ENCODE results near the gene TOR4A. TPM values are rescaled to one million over a fixed set of nuclear protein-coding genes. Genes with fewer than 3 reads are reported as not detected.

The TOR4A gene
- 38.1 and 52.4 TPM in 2 replicates for total RNA-seq

GRCh38 chr9:137277329-137278041 is at the start of gene TOR4A:
Gene TOR4A (plus strand): TSS chr9:137277726. CDS start chr9:137278690, 964 bp downstream.

GRCh38 chr9:137230705-137231371 is 46.7 kb upstream of the TOR4A start, which contains the start of gene SLC34A3:
Gene SLC34A3 (plus strand): TSS chr9:137230901. CDS start chr9:137231703, 802 bp downstream.

GRCh38 chr9:137240841-137241489 is 36.6 kb upstream of the TOR4A start, which contains the start of gene TUBB4B:
Gene TUBB4B (plus strand): TSS chr9:137241287. CDS start chr9:137241361, 74 bp downstream.

GRCh38 chr9:137251194-137251461 is 26.4 kb upstream of the TOR4A start, which contains the start of gene STPG3:
Gene STPG3 (plus strand): TSS chr9:137251286. CDS start chr9:137251287, 1 bp downstream.

GRCh38 chr9:137254624-137255447 is 22.7 kb upstream of the TOR4A start, which contains the start of gene NELFB:
Gene NELFB (plus strand): TSS chr9:137255327.

GRCh38 chr9:137302118-137302448 is 24.6 kb downstream of the TOR4A start, which contains the start of gene NRARP:
Gene NRARP (minus strand): TSS chr9:137302271. CDS start chr9:137301928, 343 bp downstream.

Other genes starting within 250 kb of the TOR4A start
- gene ABCA2, start 249.5 kb upstream of the TOR4A start, total RNA-seq: 14.9 and 15.8 TPM in 2 replicates
- gene FUT7, start 245.6 kb upstream of the TOR4A start, total RNA-seq: not detected in 2 replicates
- 25.2 and 54.9 TPM in 2 replicates for gene NPDC1, start 231.5 kb upstream of the TOR4A start, total RNA-seq
- 0.72 TPM in 1 of 2 replicates, not detected in the other for gene ENTPD2, start 223.7 kb upstream of the TOR4A start, total RNA-seq
- 5.0 and 10.7 TPM in 2 replicates for gene SAPCD2, start 207.2 kb upstream of the TOR4A start, total RNA-seq
- gene UAP1L1, start 200.2 kb upstream of the TOR4A start, total RNA-seq: 5.7 and 11.7 TPM in 2 replicates
- gene MAN1B1, start 190.7 kb upstream of the TOR4A start, total RNA-seq: 50.3 and 94.1 TPM in 2 replicates
- 69.8 and 123 TPM in 2 replicates for gene DPP7, start 163.0 kb upstream of the TOR4A start, total RNA-seq
- not detected in 2 replicates for gene GRIN1, start 138.6 kb upstream of the TOR4A start, total RNA-seq
- gene LRRC26, start 107.7 kb upstream of the TOR4A start, total RNA-seq: not detected in 2 replicates
- gene TMEM210, start 105.7 kb upstream of the TOR4A start, total RNA-seq: not detected in 2 replicates
- 7.8 and 20.0 TPM in 2 replicates for gene ANAPC2, start 89.2 kb upstream of the TOR4A start, total RNA-seq
- 61.1 and 99.0 TPM in 2 replicates for gene SSNA1, start 89.0 kb upstream of the TOR4A start, total RNA-seq
- 7.8 and 12.2 TPM in 2 replicates for gene TPRN, start 77.0 kb upstream of the TOR4A start, total RNA-seq
- 45.5 and 57.0 TPM in 2 replicates for gene TMEM203, start 72.1 kb upstream of the TOR4A start, total RNA-seq
- 8.3 and 15.6 TPM in 2 replicates for gene NDOR1, start 72.0 kb upstream of the TOR4A start, total RNA-seq
- 0.13 and 6.3 TPM in 2 replicates for gene RNF208, start 55.5 kb upstream of the TOR4A start, total RNA-seq
- gene CYSRT1, start 52.6 kb upstream of the TOR4A start, total RNA-seq: under 0.01 and 1.9 TPM in 2 replicates
- gene RNF224, start 50.2 kb upstream of the TOR4A start, total RNA-seq: not detected in 2 replicates
- not detected in 2 replicates for gene SLC34A3, start 46.8 kb upstream of the TOR4A start, total RNA-seq
- gene TUBB4B, start 36.4 kb upstream of the TOR4A start, total RNA-seq: 224 and 626 TPM in 2 replicates
- not detected in 2 replicates for gene STPG3, start 26.4 kb upstream of the TOR4A start, total RNA-seq
- 49.1 and 60.2 TPM in 2 replicates for gene NELFB, start 22.4 kb upstream of the TOR4A start, total RNA-seq
- 0.78 and 1.8 TPM in 2 replicates for gene NRARP, start 24.5 kb downstream of the TOR4A start, total RNA-seq
- gene EXD3, start 145.4 kb downstream of the TOR4A start, total RNA-seq: 4.8 and 9.7 TPM in 2 replicates
- 0.26 TPM in 1 of 2 replicates, not detected in the other for gene NOXA1, start 145.7 kb downstream of the TOR4A start, total RNA-seq
- gene ENTPD8, start 163.6 kb downstream of the TOR4A start, total RNA-seq: not detected in 2 replicates
- gene NSMF, start 181.6 kb downstream of the TOR4A start, total RNA-seq: 27.4 and 49.7 TPM in 2 replicates